Stimulated activated CD4-positive, alpha-beta T cell treated with anti-CD3 and anti-CD28 coated beads, Interleukin-2, amount 100 ng/mL, for 4 hours (primary cell): ENCODE data around the gene SLC39A10.
"Not testable (repeated sequence)": the region's sequence is repeated elsewhere in the genome, so short reads cannot be mapped to it uniquely, and the experiment has no call there.

Experiments used
- DNase-seq: peaks from one replicate; pipeline ENCODE4 v3.0.0-alpha.2; 2020; ENCODE audit warnings: low read depth

Gene SLC39A10

DNA sequence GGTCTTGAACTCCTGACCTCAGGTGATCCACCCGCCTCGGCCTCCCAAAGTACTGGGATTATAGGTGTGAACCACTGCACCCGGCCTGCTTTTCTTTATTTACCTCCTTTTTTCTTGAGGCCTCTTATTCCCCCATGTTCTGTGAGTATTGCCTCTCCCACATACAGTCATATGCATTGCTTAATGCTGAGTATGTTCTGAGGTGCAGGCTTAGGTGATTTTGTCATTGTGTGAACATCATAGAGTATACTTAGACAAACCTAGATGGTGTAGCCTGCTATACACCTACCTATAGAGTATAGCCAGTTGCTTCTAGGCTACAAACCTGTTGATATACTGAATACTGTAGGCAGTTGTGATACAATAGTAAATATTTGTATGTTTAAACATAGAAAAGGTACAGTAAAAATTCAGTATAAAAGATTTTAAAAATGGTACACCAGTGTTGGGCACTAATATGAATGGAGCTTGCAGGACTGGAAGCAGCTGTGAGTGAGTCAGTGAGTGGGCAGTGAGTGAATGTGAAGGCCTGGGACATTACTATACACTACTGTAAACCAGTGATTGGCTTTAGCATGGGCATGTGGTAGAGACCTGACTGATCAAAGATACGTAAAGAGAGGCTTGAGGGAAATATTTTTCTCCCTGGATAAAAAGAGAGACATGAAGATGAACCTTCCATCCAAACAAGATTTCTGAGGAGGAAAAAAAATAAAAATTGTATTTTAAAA, 17.6 kb downstream of the SLC39A10 start:
- no peak for DNase-seq

DNA sequence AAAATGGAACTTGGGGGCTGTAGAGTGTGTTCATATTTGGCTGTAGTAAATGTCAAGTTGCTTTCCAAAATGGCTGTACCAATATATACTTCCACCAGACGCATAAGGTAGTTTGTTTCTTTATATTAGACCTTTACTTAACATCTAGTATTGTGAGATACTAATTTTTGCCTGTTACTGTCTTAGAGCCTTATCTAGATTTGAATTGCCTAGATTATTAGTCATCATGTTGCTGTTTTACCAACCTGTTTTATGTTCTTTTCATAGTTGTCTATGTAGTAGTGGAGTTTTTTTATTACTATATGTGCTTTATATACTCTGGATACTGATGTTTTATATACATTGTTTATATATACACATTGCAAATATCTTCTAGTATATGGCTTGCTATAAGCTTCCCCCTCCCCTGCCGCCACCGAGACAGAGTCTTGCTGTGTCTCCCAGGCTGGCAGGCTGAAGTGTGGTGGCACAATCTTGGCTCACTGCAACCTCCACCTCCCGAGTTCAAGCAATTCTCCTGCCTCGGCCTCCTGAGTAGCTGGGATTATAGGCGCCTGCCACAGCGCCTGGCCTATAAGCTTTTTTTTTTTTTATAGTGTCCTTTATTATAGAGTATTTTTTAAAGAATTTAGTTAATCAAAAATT, 18.9 kb downstream of the SLC39A10 start:
- DNase-seq, result no peak

DNA sequence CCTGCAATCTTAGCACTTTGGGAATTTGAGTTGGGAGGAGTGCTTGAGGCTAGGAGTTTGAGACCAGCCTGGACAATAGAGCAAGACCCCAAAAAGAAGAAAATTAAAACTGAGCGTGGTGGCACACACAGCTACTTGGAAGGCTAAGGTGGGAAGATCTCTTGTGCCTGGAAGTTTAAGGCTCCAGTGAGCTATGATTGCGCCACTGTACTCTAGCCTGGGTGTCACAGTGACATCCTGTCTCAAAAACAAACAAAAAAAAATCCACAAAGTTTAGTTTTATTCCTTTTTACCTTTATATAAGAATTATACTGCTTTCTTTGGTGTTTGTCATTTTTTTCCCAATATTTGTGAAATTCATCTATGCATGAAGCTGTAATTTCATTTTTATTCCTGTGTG, 20.3 kb downstream of the SLC39A10 start:
- DNase-seq, result no peak

DNA sequence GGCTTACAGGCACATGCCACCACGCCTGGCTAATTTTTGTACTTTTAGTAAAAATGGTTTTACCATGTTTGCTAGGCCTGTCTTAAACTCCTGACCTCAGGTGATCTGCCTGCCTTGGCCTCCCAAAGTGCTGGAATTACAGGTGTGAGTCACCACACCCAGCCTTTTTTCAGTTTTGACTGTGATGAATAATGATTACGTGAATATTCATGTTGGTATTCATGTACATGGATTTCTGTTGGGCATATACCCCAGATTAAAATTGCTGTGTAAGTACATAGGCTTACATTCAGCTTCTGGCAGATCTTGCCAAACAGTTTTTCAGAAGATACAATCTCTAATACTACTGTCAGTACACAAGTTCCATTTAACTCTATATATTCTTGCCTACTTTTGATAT, 20.9 kb downstream of the SLC39A10 start:
- no peak for DNase-seq

DNA sequence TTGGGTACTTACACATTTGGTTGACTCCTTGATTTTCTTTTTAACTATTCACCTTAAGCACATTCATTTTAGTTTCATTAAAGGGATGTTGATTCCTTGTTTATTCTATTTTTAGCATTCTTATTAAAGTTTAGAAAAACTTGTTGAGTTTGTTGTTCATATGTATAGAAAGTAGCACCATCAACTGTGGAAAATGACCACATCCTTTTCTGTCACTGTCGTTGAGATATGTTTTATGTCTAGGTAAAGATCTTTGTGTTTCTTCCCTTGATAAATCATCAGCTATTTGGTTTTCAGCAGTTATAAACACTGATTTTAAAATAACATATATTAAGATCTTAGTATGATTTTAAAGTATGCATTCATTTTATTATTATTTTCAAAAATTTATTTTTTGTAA, 25.1 kb downstream of the SLC39A10 start:
- DNase-seq, result no peak

DNA sequence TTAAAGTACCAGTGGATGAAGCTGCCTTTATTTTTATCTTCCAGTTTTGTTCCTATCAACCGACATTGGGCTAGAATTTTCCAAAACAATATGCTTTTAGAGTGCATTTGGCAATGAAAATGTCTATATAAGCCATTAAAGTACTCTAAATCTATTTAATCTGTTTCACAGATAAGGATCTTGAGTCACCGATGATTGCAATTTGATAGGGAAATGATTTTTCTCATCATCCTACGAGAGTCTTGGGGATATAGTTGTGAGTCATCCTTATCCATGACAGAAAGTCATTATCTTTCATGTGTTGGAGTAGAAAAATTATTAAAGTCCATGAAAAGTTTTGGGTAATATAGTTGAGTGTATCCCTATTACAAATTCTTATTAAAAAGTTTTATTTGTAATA, 26.1 kb downstream of the SLC39A10 start:
- DNase-seq, result no peak

DNA sequence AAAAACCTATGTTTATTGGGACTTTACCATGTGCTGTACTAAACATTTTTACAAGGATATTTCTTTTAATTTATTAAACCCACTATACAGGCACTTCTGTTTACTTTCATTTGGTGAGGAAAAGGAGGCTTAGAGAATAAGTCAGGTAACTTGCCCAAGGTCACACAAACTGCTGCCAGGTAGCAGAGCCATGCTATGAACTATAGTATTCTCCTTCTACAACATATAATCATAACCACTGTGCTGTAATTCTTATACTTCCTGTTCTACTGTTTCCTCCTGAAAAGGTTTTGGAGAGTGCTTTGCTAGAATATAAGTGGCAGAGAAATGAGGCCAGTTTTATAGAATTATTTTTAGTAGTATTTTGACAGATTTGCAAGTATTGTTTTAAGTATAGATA, 29.5 kb downstream of the SLC39A10 start:
- DNase-seq, result no peak

DNA sequence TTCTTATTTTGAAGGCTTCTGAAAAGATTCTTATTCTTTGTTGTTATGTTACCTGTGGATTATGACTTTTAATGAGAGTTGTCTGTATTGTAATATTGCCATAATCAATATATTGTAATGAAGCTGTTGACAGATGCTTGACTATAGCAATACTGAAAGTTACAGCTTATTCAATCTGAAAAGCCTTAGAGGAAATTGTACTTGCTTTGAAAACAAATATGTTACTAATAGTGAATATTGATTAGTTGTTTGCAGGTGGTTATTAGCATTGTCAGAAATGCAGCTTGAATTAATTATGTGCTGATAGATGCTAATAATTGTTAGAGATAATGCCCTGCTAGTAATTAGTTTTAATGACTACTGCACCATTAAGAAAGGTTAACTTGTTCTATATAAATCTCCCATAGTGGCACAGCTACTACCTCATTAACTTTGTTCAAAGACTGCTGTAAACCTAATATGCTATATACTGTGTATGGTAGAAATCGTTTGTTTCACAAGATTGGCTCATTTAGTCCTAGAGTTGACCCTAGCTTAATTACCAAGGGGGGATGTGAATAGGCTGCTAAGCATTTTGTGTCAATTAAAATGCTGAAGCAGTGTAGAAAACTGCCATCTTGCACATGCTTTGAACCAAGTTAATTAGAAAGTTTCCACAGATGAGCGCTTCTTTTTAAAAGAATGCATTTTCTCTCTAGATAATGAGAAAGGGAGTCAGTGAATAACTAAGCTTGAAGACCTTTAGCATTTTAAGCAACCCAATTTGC, 30.5 kb downstream of the SLC39A10 start:
- DNase-seq, result no peak

DNA sequence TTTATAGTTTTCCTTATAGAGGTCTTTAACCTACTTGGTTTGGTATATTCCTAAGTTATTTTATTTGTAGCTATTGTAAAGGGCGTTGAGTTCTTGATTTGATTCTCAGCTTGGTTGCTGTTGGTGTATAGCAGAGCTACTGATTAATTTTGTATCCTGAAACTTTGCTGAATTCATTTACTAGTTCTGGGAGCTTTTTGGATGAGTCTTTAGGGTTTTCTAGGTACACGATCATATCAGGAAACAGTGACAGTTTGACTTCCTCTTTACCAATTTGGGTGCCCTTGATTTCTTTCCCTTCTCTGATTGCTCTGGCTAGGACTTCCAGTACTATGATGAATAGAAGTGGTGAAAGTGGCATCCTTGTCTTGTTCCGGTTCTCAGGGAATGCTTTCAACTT, 35.5 kb downstream of the SLC39A10 start:
- not testable (repeated sequence) for DNase-seq

DNA sequence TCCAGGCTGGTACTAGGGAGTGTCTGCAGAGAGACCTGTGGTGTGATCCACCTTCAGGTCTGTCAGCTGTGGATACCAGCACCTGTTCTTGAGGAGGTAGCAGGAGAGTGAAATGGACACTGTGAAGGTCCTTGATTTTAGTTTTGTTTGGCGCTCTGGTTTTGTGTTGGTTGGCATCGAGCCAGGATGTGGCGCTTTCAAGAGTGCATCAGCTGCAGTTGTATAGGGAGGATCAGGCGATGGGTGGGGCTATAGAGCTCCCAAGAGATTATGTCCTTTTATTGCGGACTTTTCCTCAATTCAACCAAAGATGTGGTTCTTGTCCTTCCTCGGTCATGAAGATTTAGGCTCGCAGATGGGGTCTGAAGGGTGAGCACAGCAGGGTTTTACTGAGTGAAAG, 37.5 kb downstream of the SLC39A10 start:
- no peak for DNase-seq

DNA sequence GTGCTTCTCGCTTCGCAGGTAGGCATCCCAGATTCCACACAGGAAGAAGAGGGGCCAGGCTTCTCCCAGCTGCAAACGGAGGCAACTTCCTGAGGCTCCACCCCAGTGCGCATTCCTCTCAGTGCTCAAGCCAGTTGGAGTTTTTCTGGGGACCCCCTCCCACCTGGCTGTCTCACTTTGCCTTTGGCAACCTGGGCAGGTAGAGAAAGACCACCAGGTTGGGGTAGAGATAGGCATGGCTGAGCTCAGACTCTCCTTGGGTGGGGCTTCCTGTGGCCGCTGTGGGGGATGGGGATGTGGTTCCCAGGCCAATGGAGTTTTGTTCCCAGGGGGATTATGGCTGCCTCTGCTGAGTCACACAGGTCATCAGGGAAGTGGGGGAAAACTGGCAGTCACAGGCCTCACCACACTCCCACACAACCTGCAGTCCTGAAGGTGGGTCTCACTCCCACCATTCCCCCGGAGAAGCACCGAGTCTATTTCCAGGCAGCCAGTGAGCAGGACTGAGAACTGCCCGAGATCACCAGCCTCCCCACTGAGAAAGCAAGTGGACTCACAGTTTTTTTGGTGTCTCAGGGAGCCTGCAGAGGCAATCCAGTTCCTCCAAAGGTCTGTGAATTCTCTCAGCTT, 38.1 kb downstream of the SLC39A10 start:
- DNase-seq, result no peak

DNA sequence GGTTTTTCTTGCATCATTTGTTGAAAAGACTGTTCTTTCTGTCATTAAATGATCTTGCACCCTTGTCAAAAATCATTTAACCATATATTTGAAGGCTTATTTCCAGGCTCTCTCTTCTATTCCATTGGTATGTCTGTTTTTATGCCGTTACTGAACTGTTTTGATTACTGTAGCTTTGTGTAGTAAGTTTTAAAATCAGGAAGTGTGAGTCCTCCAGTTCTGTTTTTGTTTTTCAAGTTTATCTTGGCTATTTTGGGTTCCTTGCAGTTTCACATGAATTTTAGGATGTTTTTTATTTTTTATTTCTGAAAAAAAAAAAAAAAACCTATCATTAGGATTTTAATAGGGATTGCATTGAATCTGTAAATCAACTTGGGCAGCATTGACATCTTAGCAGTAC, 39.0 kb downstream of the SLC39A10 start:
- no peak for DNase-seq

DNA sequence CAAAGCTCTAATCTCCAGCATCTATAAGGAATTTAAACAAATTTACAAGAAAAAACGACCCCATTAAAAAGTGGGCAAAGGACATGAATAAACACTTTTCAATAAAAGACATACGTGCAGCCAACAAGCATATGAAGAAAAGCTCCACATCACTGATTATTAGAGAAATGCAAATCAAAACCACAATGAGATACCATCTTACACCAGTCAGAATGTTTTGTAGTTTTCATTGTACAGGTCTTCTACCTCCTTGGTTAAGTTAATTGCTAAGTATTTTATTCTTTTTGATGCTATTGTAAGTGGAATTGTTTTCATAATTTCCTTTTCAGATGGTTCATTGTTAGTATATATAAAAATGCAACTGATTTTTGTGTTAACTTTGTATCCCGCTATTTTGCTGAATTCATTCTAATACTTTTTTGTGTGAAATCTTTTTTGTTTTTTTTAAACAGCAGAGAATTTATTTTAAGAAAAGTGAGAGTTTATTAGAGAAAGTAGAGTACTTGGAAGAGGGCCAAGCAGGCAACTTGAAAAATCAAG, 40.7 kb downstream of the SLC39A10 start:
- no peak for DNase-seq

DNA sequence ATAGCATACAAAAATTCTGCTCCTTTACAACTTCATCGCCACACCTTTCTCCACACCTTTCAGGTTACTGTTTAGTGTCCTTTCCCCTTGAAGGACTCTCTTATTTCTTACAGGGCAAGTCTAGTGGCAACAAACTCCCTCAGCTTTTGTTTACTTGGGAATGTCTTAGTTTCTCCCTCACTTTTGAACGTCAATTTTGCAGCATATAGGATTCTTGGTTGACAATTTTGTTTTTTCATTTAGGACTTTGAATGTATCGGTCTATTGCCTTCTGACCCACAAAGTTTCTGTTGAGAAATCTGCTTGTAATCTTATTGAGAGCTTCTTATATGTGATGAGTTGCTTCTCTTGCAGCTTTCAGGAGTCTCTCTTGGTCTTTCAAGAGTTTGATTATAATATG, 43.5 kb downstream of the SLC39A10 start:
- no peak for DNase-seq

DNA sequence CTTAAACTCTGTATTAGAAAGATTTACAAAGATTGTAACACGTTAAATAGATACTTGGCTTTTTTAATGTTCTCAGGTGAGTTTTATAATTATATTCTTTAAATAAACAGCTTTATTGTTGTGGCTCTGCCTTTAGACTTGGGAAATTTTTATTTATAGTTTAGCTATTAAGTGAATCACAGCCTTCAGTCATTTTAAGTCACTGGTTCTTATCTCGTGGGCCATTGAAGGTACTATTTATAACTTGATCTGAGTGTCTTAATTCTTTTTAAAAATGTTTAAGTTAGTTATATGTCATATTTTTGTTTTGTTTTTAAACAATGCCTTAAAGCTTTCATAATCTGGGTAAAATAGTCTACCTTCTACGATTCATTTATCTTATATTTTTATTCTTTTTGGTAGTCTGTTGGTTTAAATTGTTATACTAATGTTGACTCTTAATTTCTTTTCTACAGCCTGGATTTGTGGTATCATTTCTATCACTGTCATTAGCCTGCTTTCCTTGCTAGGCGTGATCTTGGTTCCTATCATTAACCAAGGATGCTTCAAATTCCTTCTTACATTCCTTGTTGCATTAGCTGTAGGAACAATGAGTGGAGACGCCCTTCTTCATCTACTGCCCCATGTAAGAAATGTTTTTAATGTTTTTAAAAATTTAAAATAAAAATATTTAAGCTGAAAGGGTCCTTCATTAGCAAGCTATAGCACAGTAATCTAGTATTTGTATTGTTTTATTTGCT, 49.3 kb downstream of the SLC39A10 start:
- no peak for DNase-seq

DNA sequence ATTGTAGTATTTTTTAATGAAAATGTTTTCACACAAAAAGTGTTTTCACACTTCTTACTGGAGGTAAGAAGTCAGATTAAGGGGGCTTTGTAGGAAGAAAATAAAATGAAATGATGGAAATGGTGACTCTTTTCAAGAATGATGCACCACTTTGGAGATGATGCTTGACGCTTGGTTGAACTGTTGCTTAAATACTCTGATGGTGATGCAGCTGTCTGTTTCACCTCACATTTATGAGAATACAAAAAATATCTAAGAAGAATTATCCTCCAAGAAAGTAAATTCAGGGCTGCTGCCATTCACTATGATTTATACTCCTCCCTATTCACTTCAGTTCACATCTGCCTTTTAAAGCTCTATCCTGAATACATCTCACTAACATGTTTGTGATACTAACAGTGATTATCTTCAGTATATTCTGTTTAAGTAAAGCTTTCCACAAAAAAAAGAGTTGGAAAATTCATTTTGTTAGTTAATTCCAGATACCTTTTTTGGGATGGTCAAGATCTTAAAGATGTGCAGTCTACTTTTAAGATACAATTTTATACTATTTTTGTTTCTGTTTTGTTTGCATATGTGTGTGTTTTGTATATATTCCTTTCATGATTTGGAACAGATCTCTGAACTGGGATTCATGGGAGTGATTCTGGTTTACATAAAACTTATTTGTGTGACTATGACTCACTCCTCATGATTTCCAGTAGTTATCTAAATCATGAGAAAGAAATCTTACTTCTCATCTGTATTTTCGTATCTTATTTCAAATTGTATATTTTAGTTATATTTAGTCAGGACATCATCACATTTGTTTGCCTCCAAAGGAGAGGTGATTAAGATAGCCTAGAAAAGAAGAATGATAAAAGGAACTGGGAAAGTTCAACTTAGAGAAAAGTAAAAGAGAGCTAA, 53.1 kb downstream of the SLC39A10 start:
- no peak for DNase-seq

DNA sequence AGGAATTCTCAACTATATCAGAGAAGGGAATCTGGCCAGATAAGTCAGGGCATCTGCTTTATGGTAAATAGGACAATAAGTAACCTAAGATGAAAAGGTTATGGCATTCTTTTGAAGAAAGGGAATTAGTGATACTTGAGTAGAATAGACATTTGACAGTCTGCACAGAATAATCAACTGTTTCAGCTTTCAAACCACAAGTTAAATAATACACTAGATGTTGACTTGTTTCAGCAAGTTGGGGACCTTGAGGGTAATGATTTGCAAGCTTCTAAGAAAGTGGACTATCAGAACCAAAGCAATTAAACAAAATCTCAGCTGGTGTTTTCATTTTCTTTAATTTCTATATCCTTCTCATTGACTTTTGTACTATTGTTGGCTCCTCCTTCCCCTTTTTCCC, 54.5 kb downstream of the SLC39A10 start:
- DNase-seq, result no peak

DNA sequence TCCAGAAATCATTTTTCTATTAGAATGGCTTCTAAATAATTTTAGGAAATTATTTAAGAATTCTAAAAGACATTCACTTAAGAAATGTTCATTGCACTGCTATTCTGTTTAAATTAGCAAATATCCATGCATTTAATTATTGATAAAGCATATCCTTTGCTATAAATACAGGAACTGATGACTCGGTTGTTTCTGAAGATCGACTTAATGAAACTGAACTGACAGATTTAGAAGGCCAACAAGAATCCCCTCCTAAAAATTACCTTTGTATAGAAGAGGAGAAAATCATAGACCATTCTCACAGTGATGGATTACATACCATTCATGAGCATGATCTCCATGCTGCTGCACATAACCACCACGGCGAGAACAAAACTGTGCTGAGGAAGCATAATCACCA, 59.4 kb downstream of the SLC39A10 start:
- no peak for DNase-seq

DNA sequence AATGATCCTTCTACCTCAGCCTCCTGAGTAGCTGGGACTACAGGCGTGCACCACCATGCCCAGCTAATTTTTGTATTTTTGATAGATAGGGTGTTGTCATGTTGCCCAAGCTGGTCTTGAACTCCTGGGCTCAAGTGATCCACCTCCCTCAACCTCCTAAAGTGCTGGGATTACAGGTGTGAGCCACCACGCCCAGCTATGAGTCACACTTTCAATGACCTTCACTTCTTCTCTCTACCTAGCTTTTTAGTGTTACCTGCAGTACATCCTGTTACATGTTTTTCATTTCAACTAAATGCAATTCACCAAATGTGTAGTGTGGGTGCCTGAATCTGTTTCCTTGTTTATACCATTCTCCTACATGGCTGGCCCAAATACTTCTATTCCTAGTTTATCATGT, 64.0 kb downstream of the SLC39A10 start:
- no peak for DNase-seq

DNA sequence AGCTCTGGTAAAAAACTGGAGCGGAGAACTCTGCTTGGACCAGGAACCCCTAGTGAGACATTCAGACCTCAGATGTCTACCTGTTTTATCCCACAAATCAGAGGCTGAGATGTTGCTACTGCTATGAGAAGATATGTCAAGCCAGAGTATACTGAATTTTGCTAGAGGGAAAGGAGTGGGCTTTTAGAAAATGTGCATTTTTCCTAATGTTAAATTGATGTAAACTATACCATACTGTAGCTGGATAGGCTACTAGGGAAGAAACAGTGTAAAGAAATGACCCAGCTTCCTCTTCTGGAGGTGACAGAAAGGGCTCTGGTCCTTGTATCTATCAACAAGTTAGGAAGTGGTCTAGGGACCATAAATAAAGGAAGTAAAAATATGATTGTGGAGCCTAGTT, 65.0 kb downstream of the SLC39A10 start:
- no peak for DNase-seq

DNA sequence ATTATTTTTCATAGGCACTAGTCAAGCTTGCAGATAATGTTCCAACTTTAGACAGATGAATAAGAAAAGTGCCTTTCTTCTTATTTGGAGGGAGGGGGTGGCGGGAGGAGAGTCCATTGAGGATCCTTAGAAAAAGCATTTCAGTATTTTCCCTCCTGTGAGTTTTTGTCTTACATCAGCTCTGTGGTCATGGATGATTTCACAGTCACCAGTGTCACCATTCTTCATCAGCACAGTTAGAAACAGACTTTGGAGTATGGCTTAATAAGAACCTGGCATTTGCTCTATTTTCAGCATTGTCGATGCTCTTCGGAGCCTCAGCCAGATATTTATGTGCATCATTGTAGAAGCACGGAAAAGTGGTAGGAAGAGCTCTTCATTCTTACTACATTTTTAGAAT, 70.1 kb downstream of the SLC39A10 start:
- DNase-seq, result no peak
